B cell (primary cell): ENCODE results near the gene MTG2. TPM values are rescaled to one million over a fixed set of nuclear protein-coding genes. Genes with fewer than 3 reads are reported as not detected.

ENCODE experiments used
- ATAC-seq: fragments of 200-7000 bp; cut with Tn5 transposase; one replicate; pipeline ENCODE4 v1.10.0; 2021; ENCODE audit warnings: low read depth, mild to moderate bottlenecking, moderate number of reproducible peaks, moderate library complexity
- CTCF ChIA-PET: fragments of 350-600 bp; sonication (Branson Sonifier 250); formaldehyde crosslinking; loops from one replicate; lab custom pipeline; 2021; ENCODE audit warnings: antibody characterized with exemption, inconsistent platforms; lab: Charles Lee
- POLR2A ChIA-PET: fragments of 350-600 bp; sonication (Branson Sonifier 250); formaldehyde crosslinking; loops from one replicate; lab custom pipeline; 2021; ENCODE audit warnings: antibody characterized with exemption; lab: Charles Lee
- DNase-seq: peaks from one replicate; pipeline ENCODE4 v3.0.0; 2013
- H2AFZ ChIP-seq: 2 replicates; pipeline ENCODE4 v1.6.1; 2012; ENCODE audit warnings: mild to moderate bottlenecking, low read depth, low read length; ENCODE audit not compliant: insufficient read depth, poor library complexity, severe bottlenecking
- H3K27ac ChIP-seq, 2 donors: 1 replicate in 1 of 2; 2 replicates in 1 of 2; pipeline ENCODE4 v1.5.1; 2012 to 2013; ENCODE audit warnings: low read length in 2 of 2, mild to moderate bottlenecking in 2 of 2, moderate library complexity in 1 of 2
- H3K27me3 ChIP-seq, 4 experiments: fragments of 200-600 bp in 1 of 4; sonication (generic) in 1 of 4; replicated peaks in 1 of 4; 1 replicate in 2 of 4; 2 replicates in 2 of 4; pipeline versions ENCODE4 v1.6.1 to v1.7.0; 2013 to 2016; ENCODE audit warnings: low read length in 3 of 4, mild to moderate bottlenecking in 2 of 4, mixed read lengths in 1 of 4, moderate library complexity in 1 of 4; ENCODE audit not compliant: insufficient read depth in 4 of 4, control insufficient read depth in 3 of 4; ENCODE audit errors: control extremely low read depth in 1 of 4
- H3K36me3 ChIP-seq, 2 experiments: replicated peaks in 1 of 2; 1 replicate in 1 of 2; 2 replicates in 1 of 2; pipeline versions ENCODE4 v1.6.1 to v1.7.1; 2013; ENCODE audit warnings: low read length in 1 of 2; ENCODE audit not compliant: insufficient read depth in 2 of 2, control insufficient read depth in 1 of 2; ENCODE audit errors: control extremely low read depth in 1 of 2, extremely low read depth in 1 of 2
- H3K4me1 ChIP-seq, 2 donors: fragments of 200-600 bp in 1 of 2; sonication (generic) in 1 of 2; 1 replicate in 1 of 2; 2 replicates in 1 of 2; pipeline versions ENCODE4 v1.5.1 to v1.6.1; 2013 to 2017; ENCODE audit warnings: low read length in 2 of 2; ENCODE audit not compliant: control insufficient read depth in 2 of 2, insufficient read depth in 2 of 2
- H3K4me2 ChIP-seq: replicated peaks from 2 replicates; pipeline ENCODE3; 2012; ENCODE audit warnings: mild to moderate bottlenecking, low read depth, low read length; ENCODE audit not compliant: poor library complexity, severe bottlenecking
- H3K4me3 ChIP-seq, 5 experiments: fragments of 200-600 bp in 1 of 5; sonication (generic) in 1 of 5; 1 replicate in 3 of 5; 2 replicates in 2 of 5; pipeline versions ENCODE4 v1.5.1 to v1.7.0; 2011 to 2016; ENCODE audit warnings: low read length in 4 of 5, mild to moderate bottlenecking in 4 of 5, low read depth in 2 of 5, control low read depth in 1 of 5, moderate library complexity in 1 of 5; ENCODE audit not compliant: insufficient read depth in 1 of 5; ENCODE audit errors: control extremely low read depth in 1 of 5, extremely low read depth in 1 of 5
- H3K79me2 ChIP-seq: fragments of 200-600 bp; sonication (generic); one replicate; pipeline ENCODE4 v1.6.0; 2016; ENCODE audit warnings: low read length; ENCODE audit not compliant: control insufficient read depth, insufficient read depth
- H3K9ac ChIP-seq: fragments of 200-600 bp; sonication (generic); 2 replicates; pipeline ENCODE4 v1.6.1; 2017; ENCODE audit warnings: mild to moderate bottlenecking, low read length, moderate library complexity
- H3K9me3 ChIP-seq, 3 donors: one replicate each; pipeline versions ENCODE4 v1.6.1 to v1.7.1; 2013; ENCODE audit warnings: low read length in 2 of 3; ENCODE audit not compliant: control insufficient read depth in 2 of 3, insufficient read depth in 1 of 3; ENCODE audit errors: control extremely low read depth in 1 of 3
- H4K20me1 ChIP-seq: 2 replicates; pipeline ENCODE4 v1.6.0; 2012; ENCODE audit warnings: mild to moderate bottlenecking, low read length; ENCODE audit not compliant: insufficient read depth, control insufficient read depth, poor library complexity, severe bottlenecking
- H3K27ac Mint-ChIP-seq: one replicate; pipeline ENCODE4 v1.8.0; 2021; ENCODE audit warnings: mixed read lengths
- H3K27me3 Mint-ChIP-seq: one replicate; pipeline ENCODE4 v1.8.0; 2021; ENCODE audit warnings: mixed read lengths
- H3K4me1 Mint-ChIP-seq: one replicate; pipeline ENCODE4 v1.8.0; 2021; ENCODE audit warnings: mixed read lengths
- H3K4me3 Mint-ChIP-seq: one replicate; pipeline ENCODE4 v1.8.0; 2021; ENCODE audit warnings: mixed read lengths
- H3K9me3 Mint-ChIP-seq: one replicate; pipeline ENCODE4 v1.8.0; 2022; ENCODE audit warnings: mixed read lengths; ENCODE audit not compliant: insufficient read depth
- CTCF ChIP-seq: fragments of 200-600 bp; IDR thresholded peaks from one replicate; pipeline ENCODE4 v1.8.0; 2022; ENCODE audit warnings: antibody characterized with exemption, mild to moderate bottlenecking
- EZH2 ChIP-seq: IDR thresholded peaks from 2 replicates; pipeline ENCODE4 v1.6.1; 2012; ENCODE audit warnings: borderline replicate concordance, low read depth, mild to moderate bottlenecking, moderate library complexity, low read length; ENCODE audit not compliant: insufficient read depth, poor library complexity, severe bottlenecking
- WGBS: methylation state at CpG from one replicate; pipeline ENCODE4 v1.1.5; 2013; ENCODE audit warnings: missing lambda C conversion rate; ENCODE audit not compliant: insufficient coverage; 5-methylcytosine and 5-hydroxymethylcytosine counted together
- intact Hi-C: fragments of 100-400 bp; cut with micrococcal nuclease; formaldehyde crosslinking; loops from one replicate; pipeline ENCODE4 v1.10.0; 2022
- polyA plus RNA-seq: library from polyadenylated mRNA; depleted of rRNA; stranded (reverse); fragments of >200 nt; gene quantifications from 2 replicates; pipeline ENCODE4 v1.2.3, GENCODE V29; 2012
- total RNA-seq, 2 donors: library from RNA; stranded (reverse); fragments of 120-200 nt in 1 of 2; gene quantifications; 1 replicate in 1 of 2; 2 replicates in 1 of 2; pipeline versions ENCODE4 v1.2.3 to v1.2.4, GENCODE V29; 2013 to 2022

Gene MTG2
- total and polyA plus RNA-seq, 2 donors (not counting 1 experiment from before 2014, with no cell fraction given): 29.6 to 48.4 TPM

- no peak overlapping the region for H3K4me3 Mint-ChIP-seq
- H3K4me1 Mint-ChIP-seq: peaks cover 2% of the 10 kb centered on the region
- ATAC-seq: no peak
- Histone ChIP-seq H2AFZ (no peak overlapping the region), H3K27ac (no peak overlapping the region), H3K79me2 (no peaks in the 10 kb centered on the region), H3K4me2 (no peak overlapping the region), H3K4me1 (peaks cover 11 to 13% of the 10 kb centered on the region in 2 donors), H4K20me1 (peaks cover 5% of the 10 kb centered on the region), H3K9ac (no peak overlapping the region), H3K9me3 (peaks cover 0 to 24% (median 0%) of the 10 kb centered on the region in 3 donors), H3K4me3 (no peak overlapping the region), H3K27me3 (peaks cover 0 to 61% (median 24%) of the 10 kb centered on the region in 4 experiments), H3K36me3 (no peaks in the 10 kb centered on the region)
- POLR2A ChIA-PET: no interaction called here
- WGBS: 69% methylated on average over 13 of the region's 21 CpGs
- CTCF ChIA-PET: no interaction called here
- peaks cover 33% of the 10 kb centered on the region for H3K27me3 Mint-ChIP-seq
- intact Hi-C loops: no loop called here
- DNase-seq: no peak
- H3K9me3 Mint-ChIP-seq: no peaks in the 10 kb centered on the region
- no peak overlapping the region for H3K27ac Mint-ChIP-seq
- TF ChIP-seq CTCF (no peak), EZH2 (no peak)
Measured at GRCh38 chr20:62224113-62224855, 41.5 kb downstream of the MTG2 start.

GRCh38 chr20:62225026-62225425 is 42.2 kb downstream of the MTG2 start:
- Histone ChIP-seq H3K9ac (no peak overlapping the region), H3K27ac (no peak overlapping the region), H3K4me3 (no peak overlapping the region), H3K79me2 (no peaks in the 10 kb centered on the region), H4K20me1 (peaks cover 5% of the 10 kb centered on the region), H3K27me3 (peaks cover 0 to 57% (median 23%) of the 10 kb centered on the region in 4 experiments), H3K36me3 (no peaks in the 10 kb centered on the region), H3K9me3 (peaks cover 0 to 24% (median 0%) of the 10 kb centered on the region in 3 donors), H3K4me1 (peaks cover 8 to 9% of the 10 kb centered on the region in 2 donors), H3K4me2 (no peak overlapping the region), H2AFZ (no peak overlapping the region)
- DNase-seq (no peak), ATAC-seq (no peak)
- CTCF ChIA-PET: no interaction called here
- no peak overlapping the region for H3K27ac Mint-ChIP-seq
- POLR2A ChIA-PET: no interaction called here
- 88% methylated on average over 12 of the region's 13 CpGs for WGBS
- H3K27me3 Mint-ChIP-seq: peaks cover 33% of the 10 kb centered on the region
- no peak for TF ChIP-seq EZH2
- no peak for TF ChIP-seq CTCF
- intact Hi-C loops: no loop called here
- H3K4me1 Mint-ChIP-seq: peaks cover 2% of the 10 kb centered on the region
- no peak overlapping the region for H3K4me3 Mint-ChIP-seq
- H3K9me3 Mint-ChIP-seq: no peaks in the 10 kb centered on the region
